OCI-M2 (cell line): ENCODE measurements around the gene ADD1.
"Not testable (repeated sequence)": the region's sequence is repeated elsewhere in the genome, so short reads cannot be mapped to it uniquely, and the experiment has no call there.

Experiments
- DNase-seq: peaks from one replicate; lab custom pipeline; 2025; ENCODE audit not compliant: unreplicated experiment; lab: John Stamatoyannopoulos, UW

ADD1 gene

GRCh38 chr4:2915789-2916188, 72.1 kb downstream of the ADD1 start:
- DNase-seq: no peak

- not testable (repeated sequence) for DNase-seq
Observed at GRCh38 chr4:2916696-2917095, 73.1 kb downstream of the ADD1 start.

- not testable (repeated sequence) for DNase-seq
Observed at GRCh38 chr4:2918300-2918699, 74.7 kb downstream of the ADD1 start.

GRCh38 chr4:2918714-2919113, 75.1 kb downstream of the ADD1 start:
- DNase-seq: not testable (repeated sequence)

- DNase-seq: not testable (repeated sequence)
Observed at GRCh38 chr4:2922453-2923101, 78.9 kb downstream of the ADD1 start.

- no peak for DNase-seq
Observed at GRCh38 chr4:2923141-2923551, 79.5 kb downstream of the ADD1 start.

- no peak for DNase-seq
Observed at GRCh38 chr4:2923668-2924173, 80.1 kb downstream of the ADD1 start.

- DNase-seq: no peak
Observed at GRCh38 chr4:2924286-2924685, 80.6 kb downstream of the ADD1 start.

- DNase-seq: no peak
Observed at GRCh38 chr4:2924765-2925301, 81.2 kb downstream of the ADD1 start.

GRCh38 chr4:2925496-2925895, 81.9 kb downstream of the ADD1 start:
- DNase-seq: no peak

GRCh38 chr4:2925931-2926860, 82.6 kb downstream of the ADD1 start:
- no peak for DNase-seq

GRCh38 chr4:2927016-2927695, 83.5 kb downstream of the ADD1 start:
- no peak for DNase-seq

- DNase-seq: no peak
Observed at GRCh38 chr4:2927696-2928075, 84.0 kb downstream of the ADD1 start.

GRCh38 chr4:2928242-2929176, 84.9 kb downstream of the ADD1 start:
- no peak for DNase-seq

- DNase-seq: no peak
Observed at GRCh38 chr4:2929469-2929868, 85.8 kb downstream of the ADD1 start.

- DNase-seq: no peak
Observed at GRCh38 chr4:2930135-2930757, 86.6 kb downstream of the ADD1 start.

- no peak for DNase-seq
Observed at GRCh38 chr4:2930758-2931511, 87.3 kb downstream of the ADD1 start.

- DNase-seq: no peak
Observed at GRCh38 chr4:2931512-2932301, 88.1 kb downstream of the ADD1 start.
